Activated CD4-positive, alpha-beta T cell treated with anti-CD3 and anti-CD28 coated beads, Interleukin-2, Interleukin-6, amounts not matched to agents 100 ng/mL and 50 ng/mL, durations not matched to agents 16 hours and 8 hours (primary cell): Measurements from ENCODE around the gene SLC15A4.

ENCODE experiments used
- DNase-seq: peaks from one replicate; pipeline ENCODE4 v3.0.0-alpha.2; 2020

The SLC15A4 gene

DNA sequence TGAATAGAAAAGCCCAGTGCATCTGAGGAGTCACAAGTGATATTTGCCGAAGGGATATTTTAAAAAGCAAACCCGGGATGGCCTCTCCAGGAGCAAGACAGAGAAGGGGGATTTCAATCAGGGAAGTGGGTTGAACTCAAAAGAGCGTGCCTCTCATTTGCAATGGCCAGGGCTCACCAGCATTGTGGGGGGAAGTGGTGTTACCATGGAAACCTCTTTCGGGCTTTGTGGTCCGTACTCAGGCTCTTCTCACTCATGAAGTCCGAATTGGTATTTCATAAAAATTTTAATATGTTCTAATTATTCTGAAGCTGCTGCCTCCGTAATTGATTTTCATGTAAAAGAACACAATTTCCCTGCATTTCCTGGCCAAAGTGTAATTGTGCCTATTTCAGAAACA, 79.8 kb downstream of the SLC15A4 start:
- DNase-seq: no peak
